Activated CD8-positive, alpha-beta memory T cell treated with anti-CD3 and anti-CD28 coated beads, Interleukin-2, amount 50 U/mL, for 24 hours (primary cell): ENCODE data around the gene SPECC1L.
"Not testable (repeated sequence)": the region's sequence is repeated elsewhere in the genome, so short reads cannot be mapped to it uniquely, and the experiment has no call there.

Experiments used
- DNase-seq: peaks from one replicate; pipeline ENCODE4 v3.0.0-alpha.2; 2020; ENCODE audit errors: extremely low read depth

Gene SPECC1L

DNA sequence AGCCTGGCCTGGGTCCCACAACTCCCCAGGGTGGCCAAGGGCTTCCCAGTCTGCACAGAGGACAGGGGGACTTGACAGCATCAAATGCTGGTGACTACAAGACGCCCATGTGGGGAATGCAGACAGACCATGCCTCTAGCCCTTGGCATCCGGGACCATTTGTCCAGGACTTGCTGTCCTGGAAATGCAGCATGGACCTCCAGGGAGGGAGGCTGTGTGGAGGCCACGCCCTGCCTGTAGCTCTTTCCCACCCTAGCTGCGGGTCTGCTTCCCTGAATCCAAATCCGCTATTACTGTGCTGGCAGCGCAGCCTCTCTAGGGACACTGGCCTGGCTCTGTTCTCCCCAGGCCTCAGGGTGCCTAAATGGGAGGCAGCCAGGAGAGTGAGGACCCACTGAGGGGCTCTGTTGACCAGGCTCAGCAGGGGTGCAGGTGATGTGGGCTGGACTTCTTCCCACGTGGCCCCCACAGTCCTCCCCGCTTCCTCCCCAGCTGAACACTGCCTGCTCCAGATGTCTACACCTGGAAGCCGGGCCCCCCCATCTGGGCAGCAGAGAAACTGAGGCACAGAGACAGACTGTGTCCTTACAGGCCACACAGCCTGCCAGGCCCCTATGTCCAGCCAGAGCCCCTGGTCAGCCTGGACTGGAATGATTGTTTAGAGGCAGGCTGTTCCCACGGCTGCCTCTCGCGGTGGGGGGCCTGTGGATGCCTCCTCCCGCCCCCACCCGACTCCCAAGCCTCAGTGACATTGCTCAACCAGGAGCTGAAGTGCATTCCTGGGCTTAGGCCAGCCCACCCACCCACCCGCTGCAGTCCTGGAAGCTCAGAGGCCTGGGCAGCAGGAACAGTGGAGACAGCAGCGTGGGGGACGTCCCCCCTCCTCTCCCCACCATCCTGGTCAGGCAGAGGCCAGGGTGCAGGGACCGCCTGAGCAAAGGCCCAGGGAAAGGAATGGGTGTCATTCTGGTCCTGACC, 24.8 kb upstream of the SPECC1L start:
- not testable (repeated sequence) for DNase-seq

DNA sequence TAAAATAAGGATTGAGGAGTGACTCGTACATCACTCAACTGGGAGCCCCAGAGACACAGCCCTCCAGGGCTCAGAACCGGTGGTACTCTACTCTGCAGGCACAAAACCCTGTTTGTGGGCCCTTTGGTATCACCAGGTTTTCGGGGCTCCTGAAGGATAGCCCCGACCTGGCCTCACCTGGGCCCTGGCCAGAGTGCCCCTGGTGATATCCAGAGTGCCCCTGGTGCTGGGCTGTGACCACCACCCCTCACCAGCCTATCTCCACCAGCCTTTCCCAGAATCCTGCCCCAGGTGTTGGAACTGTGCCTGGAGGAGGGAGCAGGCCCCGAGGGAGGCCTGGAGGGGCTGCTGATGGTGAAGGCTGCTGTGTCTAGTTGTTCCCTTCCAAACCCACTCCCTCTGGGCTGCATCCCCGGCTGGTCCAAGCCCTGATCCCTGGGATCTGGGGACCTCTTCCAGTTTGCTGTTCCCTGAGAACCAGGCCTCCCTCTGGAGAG, 23.6 kb upstream of the SPECC1L start:
- no peak for DNase-seq

DNA sequence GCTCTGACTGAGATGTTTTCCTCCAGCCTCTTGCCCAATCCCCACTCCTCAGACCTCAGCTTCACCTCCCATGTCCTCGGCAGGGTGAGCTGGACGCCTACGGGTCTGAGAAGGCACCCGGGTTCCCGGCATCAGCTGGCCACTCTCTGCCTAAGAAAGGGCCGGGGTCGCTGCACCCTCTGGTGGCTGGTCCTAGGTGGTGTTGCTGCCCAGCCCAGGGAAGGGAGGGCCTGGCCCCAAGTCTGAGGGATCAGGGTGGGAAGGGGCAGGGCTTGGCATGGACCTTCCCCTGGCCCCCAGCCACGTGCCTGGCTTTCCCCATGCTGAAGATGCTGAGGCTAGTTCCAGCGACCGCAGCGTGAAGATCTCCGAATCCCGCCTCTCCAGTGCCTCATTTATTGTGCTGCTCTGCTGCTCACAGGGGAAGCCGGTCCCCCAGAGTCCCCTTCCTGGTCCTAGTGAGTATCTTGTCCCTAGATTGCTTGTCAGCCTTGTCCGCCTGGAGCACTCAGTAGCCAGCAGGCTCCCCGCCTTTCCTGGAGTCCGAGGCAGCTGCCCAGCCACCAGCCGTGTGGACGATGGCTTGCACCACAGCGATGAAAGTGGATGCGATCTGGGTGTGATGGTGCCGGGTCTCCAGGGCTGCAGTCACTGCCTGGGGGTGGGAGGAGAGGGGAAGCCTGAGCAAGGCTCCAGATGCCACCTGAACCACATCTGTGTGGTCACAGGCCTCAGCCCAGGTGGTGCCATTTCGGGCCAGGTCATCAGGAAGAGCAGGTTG, 22.9 kb upstream of the SPECC1L start:
- DNase-seq: no peak

DNA sequence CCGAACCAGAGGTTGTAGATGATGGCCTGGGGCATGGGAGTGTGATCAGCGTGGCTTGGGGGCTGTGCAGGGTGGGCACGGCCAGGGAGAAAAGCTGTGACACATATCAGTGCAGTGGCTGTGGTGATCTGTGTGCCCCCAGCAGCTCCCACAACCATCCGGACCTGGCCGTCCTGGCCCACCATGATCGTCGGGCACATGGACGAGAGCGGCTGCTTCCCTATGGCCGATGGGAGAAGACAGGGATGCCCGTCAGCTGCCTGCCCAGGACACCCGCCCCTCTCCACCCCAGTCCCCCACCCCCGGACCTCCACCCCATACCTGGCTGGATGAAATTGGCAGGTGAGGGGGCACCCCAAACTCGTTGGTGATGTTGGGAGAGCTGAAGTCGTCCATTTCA, 22.0 kb upstream of the SPECC1L start:
- not testable (repeated sequence) for DNase-seq

DNA sequence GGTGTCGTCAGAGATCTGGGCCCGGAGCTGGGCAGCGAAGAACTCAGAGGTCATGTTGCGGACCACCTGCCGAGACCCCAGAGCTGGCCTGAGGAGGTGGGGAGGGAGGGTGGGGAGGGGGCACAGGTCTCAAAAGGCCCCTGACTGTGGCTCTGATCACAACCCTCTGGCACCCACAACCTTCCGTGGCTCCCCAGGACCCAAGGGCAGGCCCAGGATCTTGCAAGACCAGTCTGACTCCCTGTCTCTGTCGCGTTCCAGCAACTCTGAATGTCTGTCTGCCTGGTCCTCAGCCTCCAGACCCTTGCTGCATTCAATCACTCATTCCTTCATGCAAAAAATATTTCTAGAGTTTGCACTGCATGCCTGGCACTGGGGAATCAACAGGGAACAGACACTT, 21.2 kb upstream of the SPECC1L start:
- DNase-seq: not testable (repeated sequence)

DNA sequence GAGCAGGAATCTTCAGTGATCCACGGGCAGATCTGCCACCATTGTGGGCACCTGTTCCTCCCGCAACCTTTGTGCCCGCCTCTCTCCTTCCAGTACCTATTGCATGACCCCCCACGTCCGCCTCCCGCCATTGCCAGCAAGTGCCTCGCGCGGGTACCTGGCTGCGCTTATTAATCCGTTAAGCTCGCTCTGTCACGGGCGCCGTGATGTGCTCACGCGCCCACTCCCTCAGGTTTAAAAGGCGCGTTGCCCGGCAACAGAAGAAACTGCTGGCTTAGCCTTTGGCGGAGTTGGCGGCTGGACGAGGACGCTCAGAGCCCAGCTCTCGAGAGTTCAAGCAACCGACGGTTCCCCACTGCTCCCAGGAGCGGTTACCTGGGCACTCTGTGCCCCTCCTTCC, 19.3 kb upstream of the SPECC1L start:
- DNase-seq: not testable (repeated sequence)

DNA sequence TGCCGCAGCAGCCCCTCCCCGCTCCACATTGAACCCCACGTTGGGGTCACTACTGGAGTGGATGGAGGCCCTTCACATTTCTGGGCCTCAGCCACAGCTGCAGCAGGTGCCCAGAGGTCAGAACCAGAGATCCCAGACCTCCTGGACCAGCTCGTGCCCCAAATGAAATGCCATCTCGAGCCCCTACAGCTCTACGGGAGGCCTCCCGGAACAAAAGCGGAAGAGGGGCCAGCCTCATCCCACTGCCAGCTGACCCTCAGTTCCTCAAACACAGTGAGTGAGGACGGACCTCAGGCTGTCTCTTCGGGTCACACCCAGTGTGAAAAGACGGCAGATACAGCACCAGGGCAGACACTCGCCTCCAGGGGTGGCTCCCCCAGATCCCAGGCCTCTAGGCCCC, 17.5 kb upstream of the SPECC1L start:
- DNase-seq: not testable (repeated sequence)

DNA sequence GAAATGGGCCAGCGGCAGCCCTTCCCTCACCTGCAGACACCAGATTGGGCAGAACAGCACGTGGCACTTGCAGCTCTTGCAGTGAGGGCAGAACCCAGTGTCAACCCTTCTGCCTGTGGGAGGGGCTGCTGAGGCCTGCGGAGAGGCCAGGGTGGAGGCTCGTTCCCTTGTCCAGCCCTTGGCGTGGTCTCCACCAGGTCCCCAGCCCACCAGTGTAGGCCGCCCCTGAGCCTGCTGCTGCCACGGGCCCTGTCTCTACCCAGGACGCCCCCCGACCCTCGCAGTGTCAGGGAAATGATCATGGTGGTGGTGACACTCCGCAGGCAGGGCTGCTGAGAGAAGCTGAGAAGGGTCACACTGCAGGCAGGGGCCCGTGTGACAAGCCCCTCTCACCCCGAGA, 14.5 kb upstream of the SPECC1L start:
- DNase-seq: not testable (repeated sequence)

DNA sequence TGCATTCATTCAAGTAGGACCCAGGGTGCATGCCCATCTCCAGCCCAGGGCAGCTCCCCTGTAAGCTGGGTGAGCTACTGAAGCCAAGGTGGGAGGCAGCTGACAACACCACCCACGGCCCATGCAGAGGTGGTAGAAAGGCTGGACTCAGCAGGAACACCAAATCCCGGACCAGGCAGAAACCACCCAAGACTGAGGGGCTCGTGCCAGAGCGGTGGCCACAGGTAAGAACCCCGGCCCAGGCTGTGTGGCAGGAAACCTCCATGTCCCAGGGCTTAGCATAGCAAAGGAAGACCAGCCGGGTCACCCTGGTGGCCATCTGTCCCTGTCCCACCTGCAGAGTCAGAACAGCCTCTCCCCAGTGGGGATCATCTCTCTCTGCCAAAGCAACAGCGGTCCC, 13.9 kb upstream of the SPECC1L start:
- not testable (repeated sequence) for DNase-seq

DNA sequence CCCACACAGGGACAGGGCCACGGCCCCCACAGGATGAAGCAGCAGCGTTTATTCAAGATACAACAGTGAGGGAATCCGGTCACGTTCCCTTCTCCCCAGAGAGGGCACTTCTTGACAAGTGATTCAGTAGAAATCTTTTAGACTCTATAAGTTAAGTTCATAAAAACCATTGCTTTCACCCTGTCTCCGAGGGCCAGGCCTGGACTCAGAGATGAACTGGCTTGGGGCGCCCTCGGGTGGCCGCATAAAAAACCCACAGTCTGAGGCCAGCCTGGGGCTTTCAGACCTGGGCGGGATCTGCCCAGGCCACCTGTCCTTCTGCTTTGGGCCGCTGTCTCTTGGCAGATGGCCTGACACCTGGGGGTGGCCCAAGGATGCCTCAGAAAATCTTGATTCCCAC, 11.2 kb upstream of the SPECC1L start:
- not testable (repeated sequence) for DNase-seq

DNA sequence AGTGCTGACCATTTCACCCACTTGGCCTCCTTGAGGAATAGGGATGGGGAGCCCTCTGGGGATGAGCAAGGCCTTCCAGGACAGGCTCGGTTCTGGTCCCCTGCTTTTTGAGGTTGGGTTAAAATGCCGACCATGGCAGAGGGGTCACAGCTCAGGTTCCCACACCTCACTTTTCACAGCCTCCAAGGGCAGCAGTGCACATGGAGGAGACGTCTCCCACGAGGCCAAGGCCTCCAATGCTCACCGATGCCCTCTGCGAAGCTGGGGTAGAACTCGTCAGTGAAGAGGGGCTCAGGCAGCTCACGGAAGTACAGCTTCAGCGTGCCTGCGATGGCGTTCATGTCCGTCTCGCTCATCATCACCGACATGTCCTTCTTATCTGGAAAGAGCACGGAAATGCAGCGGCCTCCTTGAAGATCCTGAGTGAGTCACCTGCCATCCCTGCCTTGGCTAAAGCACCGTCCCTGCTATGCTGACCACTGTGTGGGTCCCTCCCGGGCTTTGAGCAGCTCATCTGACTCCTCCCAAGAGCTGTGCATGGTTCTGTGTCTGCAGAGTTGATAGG, 8.4 kb upstream of the SPECC1L start:
- not testable (repeated sequence) for DNase-seq

DNA sequence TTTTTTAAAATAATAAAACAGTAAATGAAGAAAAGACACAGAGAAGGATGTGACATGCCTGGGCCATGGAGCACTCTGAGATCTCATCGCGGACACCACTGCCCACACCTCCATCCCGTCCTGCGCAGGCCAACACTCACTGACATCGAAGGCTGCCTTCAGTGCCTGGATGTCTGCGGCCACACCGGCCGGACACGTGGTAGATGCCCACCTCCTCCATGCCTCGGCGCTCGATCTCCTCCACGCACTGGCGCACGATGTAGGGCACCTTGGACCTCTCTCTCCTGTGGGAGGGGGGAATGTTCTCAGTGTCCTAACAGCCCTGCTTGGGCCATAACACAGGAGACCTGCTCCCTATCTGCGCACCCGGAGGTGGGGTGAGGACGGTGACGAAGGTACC, 7.2 kb upstream of the SPECC1L start:
- DNase-seq: not testable (repeated sequence)

DNA sequence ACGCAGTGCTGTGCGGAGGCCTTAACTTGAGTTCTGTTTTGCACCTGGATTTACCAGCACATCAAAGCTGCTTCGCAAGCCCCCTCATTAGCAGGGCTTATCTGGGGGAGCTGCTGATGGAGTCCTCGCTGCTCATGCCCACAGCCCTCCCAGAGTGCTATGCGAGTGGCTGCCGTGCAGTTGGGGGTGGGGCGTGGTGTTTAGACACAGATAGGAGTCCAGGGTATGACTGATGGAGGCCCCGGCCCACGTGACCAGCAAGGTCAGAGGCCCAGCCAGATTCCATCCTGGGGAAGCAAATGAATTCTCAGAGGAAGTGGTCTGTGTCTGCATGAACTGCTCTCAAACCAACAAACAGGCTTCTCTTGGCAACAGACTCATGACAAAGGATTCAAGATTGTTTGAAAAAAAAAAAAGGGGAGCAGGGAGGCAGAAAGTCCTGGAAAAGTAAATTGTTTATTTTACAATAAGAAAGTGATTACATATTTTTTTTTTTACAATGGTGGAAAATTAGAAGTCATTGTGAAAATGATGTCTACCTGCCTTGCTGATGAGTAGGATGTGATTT, 6.2 kb upstream of the SPECC1L start:
- DNase-seq: not testable (repeated sequence)

DNA sequence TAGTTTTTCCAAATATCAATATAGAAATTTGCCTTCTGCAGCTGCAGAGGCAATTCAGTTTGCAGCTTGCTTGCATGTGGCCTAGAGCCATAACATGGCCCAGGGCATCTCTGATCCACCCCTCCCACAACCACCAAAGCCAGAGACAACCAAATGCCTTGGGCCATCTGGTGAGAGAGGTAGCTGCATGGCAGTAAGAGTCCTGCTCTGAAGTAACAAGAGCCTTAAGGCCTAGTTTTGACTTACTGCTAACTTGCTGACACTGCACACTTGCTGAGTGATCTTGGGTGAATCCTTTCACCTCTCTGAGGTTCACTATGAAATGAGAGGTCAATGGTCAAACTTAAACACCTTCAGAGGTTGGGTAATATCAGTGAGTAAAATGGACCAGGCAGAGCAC, 4.9 kb upstream of the SPECC1L start:
- no peak for DNase-seq

DNA sequence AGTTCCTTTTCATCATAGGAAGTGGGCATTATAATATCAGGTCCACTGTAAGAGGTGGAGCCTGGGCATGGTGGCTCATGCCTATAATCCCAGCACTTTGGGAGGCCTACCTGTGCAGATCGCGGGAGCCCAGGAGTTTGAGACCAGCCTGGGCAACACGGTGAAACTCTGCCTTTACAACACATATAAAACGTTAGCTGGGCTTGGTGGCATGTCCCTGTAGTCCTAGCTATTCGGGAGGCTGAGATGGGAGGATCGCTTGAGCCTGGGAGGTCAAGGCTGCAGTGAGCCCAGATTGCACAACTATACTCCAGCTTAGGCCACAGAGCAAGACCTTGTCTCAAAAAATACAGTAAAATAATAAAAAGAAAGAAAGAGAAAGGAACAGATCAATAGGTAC, 4.1 kb upstream of the SPECC1L start:
- DNase-seq: not testable (repeated sequence)

DNA sequence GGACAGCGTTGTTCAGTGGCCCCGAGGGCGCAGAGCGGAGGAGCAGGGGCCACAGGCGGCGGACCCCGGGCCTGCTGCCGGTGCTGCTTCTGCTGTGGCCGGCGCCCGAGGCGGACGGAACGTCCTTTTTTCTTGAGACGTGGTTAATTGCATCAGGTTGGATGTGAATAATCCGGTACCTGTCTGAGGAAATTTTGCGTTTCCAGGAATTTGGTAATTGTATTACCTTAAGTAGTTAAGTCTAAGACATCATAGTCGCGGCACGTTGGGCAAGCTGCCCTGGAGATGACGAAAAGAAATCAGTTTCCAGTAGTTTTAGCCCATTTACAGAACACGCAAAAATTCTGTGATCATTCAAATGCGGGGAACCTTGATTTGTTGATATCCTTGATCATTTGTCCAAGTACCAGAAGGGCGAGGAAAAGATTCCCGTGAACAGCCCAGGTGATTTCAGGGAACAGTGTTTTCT, 789 bp downstream of the SPECC1L start:
- no peak for DNase-seq

DNA sequence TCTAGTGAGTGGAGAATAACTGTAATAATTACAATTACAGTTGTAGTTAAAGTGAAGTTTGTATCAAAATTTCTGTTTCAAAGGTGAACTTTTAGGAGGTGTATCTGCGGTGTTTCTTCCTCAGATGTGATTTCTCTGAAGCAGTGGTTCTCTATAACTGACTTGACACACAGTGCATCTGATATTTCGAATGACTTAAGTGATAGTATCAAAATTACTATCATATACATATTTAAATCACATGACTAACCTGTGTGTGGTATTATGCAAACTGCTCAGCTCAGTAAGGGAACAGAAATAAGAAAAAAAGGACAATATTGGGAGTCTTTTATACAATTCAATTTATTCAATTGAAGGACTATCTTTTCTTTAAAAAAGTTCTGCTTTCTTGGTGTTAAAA, 2.4 kb downstream of the SPECC1L start:
- DNase-seq: not testable (repeated sequence)

DNA sequence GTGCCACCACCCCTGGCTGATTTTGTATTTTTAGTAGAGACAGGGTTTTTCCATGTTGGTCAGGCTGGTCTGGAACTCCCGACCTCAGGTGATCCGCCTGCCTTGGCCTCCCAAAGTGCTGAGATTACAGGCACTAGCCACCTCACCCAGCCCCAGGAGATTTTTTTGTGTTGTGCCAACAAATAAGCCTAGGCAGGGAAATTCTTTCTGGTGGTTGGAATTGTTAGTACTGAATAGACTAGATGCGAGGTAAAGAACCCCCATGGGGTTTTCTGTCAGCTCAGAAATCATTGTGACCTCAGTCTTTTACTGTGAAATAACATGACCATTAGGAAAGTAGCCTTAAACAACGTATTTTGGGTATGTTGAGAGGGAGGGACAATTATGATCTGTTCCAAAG, 3.3 kb downstream of the SPECC1L start:
- not testable (repeated sequence) for DNase-seq

DNA sequence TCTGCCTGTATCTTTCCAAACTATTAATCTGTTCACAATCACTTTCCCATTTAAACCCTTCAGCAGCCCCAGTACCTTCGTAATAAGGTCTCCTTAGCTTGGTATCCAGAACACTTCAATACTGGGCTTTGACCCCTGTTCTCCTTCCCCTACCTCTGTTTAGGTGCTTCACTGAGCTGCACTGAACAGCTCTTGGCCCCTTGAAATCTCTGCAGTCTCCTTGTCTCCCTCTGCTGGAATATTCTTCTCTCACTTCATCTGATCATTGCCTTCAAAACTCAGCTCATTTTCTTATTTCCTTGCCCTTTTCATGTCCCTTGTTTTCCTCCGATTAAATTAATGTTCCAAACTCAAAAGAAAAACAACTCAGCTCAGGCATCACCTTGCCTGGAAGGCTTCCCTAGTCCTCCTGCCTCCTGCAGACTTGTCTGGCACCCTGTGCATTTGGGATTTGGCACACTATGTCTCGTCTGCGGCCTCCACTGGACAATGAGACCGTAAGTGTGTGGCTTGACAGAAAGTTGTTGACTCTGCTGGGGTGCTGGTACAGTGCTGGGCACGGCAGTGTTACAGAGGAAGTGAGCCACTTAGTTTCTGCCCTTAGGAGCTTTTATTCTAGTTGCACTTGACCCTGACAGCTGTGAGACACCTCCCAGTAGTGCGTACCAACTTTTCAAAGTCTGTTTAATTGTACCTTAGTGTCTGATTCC, 4.2 kb downstream of the SPECC1L start:
- not testable (repeated sequence) for DNase-seq

DNA sequence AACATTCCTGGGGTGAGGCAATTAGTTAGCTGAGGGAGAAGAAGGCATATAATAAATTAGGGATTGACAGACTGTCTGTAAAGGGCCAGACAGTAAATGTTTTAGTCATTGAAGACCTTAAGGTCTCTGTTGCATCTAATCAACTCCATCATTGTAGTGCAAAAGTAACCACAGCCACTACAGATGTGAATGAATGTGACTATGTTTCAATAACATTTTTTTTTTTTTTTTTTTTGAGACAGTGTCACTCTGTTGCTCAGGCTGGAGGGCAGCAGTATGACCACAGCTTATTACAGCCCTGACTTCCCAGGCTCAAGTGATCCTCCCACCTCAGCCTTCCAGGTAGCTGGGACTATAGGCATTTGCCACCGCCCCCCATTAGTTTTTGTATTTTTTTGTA, 9.7 kb downstream of the SPECC1L start:
- DNase-seq: not testable (repeated sequence)

DNA sequence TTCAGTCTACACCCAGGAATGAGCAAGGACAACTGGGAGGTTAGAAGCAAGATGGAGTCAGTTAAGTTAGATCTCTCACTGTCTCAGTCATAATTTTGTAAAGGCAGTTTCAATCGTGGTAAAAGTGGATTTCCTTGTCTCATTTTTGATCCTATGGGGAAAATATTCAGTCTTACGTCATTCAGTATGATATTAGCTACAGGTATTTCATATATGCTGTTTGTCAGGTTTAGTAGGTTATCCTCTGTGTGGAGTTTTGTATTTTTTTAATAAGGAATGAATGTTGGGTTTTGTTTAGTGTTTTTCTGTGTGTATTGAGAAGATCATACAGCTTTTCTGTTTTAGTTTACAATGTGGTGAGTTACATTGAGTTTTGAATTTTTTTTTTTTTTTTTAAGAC, 11.8 kb downstream of the SPECC1L start:
- no peak for DNase-seq
